ENCODE results near the gene INTS6. TPM values are rescaled to one million over a fixed set of nuclear protein-coding genes. Genes with fewer than 3 reads are reported as not detected.

The INTS6 gene
- total RNA-seq, 3 donors from 2014 or later (not counting 1 experiment from before 2014, with no cell fraction given), result 89.2 to 142 (median 110) TPM

DNA sequence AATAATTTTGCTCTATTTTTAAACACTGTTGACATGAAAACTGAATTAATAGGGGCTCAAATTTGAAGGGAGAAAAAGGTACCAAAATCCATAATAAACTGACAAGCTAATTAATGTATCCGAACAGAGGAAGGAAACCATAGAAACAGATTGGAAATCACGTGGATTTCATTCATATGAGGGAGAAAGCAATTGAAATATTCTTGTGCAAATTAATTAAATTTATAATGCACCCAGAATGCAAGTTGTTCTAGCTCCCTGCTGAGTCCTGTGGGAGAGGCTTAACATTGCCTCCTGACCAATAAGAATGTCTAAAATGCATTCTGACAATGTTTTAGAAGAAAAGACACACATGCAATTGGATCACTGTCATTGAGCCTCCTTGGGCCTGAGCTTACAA, 131.0 kb downstream of the INTS6 start:
- no CpG with 5 or more reads among the region's 2 CpGs for WGBS (ENCODE audit: insufficient coverage)
- H3K27ac ChIP-seq (ENCODE audit: low read length), result no peak overlapping the region
- DNase-seq, result no peak
- Mint-ChIP-seq H3K27me3 (ENCODE audit: low read depth in 2 of 2) (no peaks in the 10 kb centered on the region), H3K36me3 (no peaks in the 10 kb centered on the region), H3K27ac (no peak overlapping the region), H3K4me1 (no peaks in the 10 kb centered on the region), H3K9me3 (no peaks in the 10 kb centered on the region), H3K4me3 (no peak overlapping the region)
- H3K4me1 ChIP-seq (ENCODE audit: control insufficient read depth, insufficient read depth, low read length), result no peaks in the 10 kb centered on the region
- no peaks in the 10 kb centered on the region for H3K9me3 ChIP-seq (ENCODE audit: control insufficient read depth, insufficient read depth, low read length)
- no peaks in the 10 kb centered on the region for H3K36me3 ChIP-seq (ENCODE audit: control insufficient read depth, insufficient read depth, low read length)
- no peaks in the 10 kb centered on the region for H3K27me3 ChIP-seq (ENCODE audit: control insufficient read depth, insufficient read depth, low read length)
- no peak for ATAC-seq
- intact Hi-C loops (cut with micrococcal nuclease), result no loop called here
- TF ChIP-seq, protein P1, sequence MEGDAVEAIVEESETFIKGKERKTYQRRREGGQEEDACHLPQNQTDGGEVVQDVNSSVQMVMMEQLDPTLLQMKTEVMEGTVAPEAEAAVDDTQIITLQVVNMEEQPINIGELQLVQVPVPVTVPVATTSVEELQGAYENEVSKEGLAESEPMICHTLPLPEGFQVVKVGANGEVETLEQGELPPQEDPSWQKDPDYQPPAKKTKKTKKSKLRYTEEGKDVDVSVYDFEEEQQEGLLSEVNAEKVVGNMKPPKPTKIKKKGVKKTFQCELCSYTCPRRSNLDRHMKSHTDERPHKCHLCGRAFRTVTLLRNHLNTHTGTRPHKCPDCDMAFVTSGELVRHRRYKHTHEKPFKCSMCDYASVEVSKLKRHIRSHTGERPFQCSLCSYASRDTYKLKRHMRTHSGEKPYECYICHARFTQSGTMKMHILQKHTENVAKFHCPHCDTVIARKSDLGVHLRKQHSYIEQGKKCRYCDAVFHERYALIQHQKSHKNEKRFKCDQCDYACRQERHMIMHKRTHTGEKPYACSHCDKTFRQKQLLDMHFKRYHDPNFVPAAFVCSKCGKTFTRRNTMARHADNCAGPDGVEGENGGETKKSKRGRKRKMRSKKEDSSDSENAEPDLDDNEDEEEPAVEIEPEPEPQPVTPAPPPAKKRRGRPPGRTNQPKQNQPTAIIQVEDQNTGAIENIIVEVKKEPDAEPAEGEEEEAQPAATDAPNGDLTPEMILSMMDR (IDR thresholded peaks at IDR 0.05), result no peak
- no peak overlapping the region for H3K4me3 ChIP-seq (ENCODE audit: low read length)

- WGBS (ENCODE audit: insufficient coverage), result 86% methylated on average over 3 of the region's 3 CpGs
- DNase-seq (no peak), ATAC-seq (no peak)
- H3K27me3 ChIP-seq (ENCODE audit: control insufficient read depth, insufficient read depth, low read length), result no peaks in the 10 kb centered on the region
- TF ChIP-seq, protein P1 (IDR thresholded peaks at IDR 0.05), result no peak
- H3K36me3 Mint-ChIP-seq, result no peaks in the 10 kb centered on the region
- H3K27ac Mint-ChIP-seq, result no peak overlapping the region
- no peak overlapping the region for H3K27ac ChIP-seq (ENCODE audit: low read length)
- H3K4me1 Mint-ChIP-seq, result no peaks in the 10 kb centered on the region
- intact Hi-C loops (cut with micrococcal nuclease), result no loop called here
- no peaks in the 10 kb centered on the region for H3K36me3 ChIP-seq (ENCODE audit: control insufficient read depth, insufficient read depth, low read length)
- H3K4me3 Mint-ChIP-seq, result no peak overlapping the region
- no peak overlapping the region for H3K4me3 ChIP-seq (ENCODE audit: low read length)
- peaks cover 0 to 5% of the 10 kb centered on the region in 2 donors for H3K27me3 Mint-ChIP-seq (ENCODE audit: low read depth in 2 of 2)
- no peaks in the 10 kb centered on the region for H3K4me1 ChIP-seq (ENCODE audit: control insufficient read depth, insufficient read depth, low read length)
- no peaks in the 10 kb centered on the region for H3K9me3 ChIP-seq (ENCODE audit: control insufficient read depth, insufficient read depth, low read length)
- H3K9me3 Mint-ChIP-seq, result no peaks in the 10 kb centered on the region
Measured at GRCh38 chr13:51318876-51319275, 134.0 kb downstream of the INTS6 start.

- H3K4me1 ChIP-seq (ENCODE audit: control insufficient read depth, insufficient read depth, low read length), result no peaks in the 10 kb centered on the region
- H3K4me1 Mint-ChIP-seq, result no peaks in the 10 kb centered on the region
- WGBS (ENCODE audit: insufficient coverage), result 94% methylated on average over 2 of the region's 2 CpGs
Measured at GRCh38 chr13:51318015-51318414, 134.8 kb downstream of the INTS6 start.

DNA sequence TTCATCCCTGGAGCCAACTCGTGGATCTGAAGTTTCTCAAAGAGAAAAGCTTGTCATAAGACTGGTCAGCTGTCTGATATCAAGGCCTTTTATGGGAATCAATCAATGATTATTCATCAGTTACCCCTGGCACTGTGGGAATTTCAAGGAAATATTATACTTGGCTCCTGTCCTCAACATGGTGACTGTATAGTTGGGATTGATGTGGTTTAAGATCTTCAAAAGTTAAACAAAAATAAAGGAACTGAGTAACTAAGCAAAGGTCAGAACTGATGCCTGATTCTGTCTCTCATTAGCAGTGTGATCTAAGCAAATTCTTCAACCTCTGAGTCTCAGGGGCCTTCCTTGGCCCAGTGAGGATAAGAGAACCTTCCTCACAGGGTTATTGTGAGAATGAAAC, 135.6 kb downstream of the INTS6 start:
- no peak overlapping the region for H3K4me3 Mint-ChIP-seq
- DNase-seq (no peak), ATAC-seq (no peak)
- Histone ChIP-seq H3K27ac (ENCODE audit: low read length) (no peak overlapping the region), H3K27me3 (ENCODE audit: control insufficient read depth, insufficient read depth, low read length) (no peaks in the 10 kb centered on the region), H3K4me1 (ENCODE audit: control insufficient read depth, insufficient read depth, low read length) (no peaks in the 10 kb centered on the region), H3K36me3 (ENCODE audit: control insufficient read depth, insufficient read depth, low read length) (no peaks in the 10 kb centered on the region), H3K4me3 (ENCODE audit: low read length) (no peak overlapping the region), H3K9me3 (ENCODE audit: control insufficient read depth, insufficient read depth, low read length) (no peaks in the 10 kb centered on the region)
- no peaks in the 10 kb centered on the region for H3K4me1 Mint-ChIP-seq
- intact Hi-C loops (cut with micrococcal nuclease), result no loop called here
- 80% methylated on average over 1 of the region's 1 CpG for WGBS (ENCODE audit: insufficient coverage)
- no peaks in the 10 kb centered on the region for H3K36me3 Mint-ChIP-seq
- no peaks in the 10 kb centered on the region for H3K9me3 Mint-ChIP-seq
- no peak overlapping the region for H3K27ac Mint-ChIP-seq
- peaks cover 3 to 5% of the 10 kb centered on the region in 2 donors for H3K27me3 Mint-ChIP-seq (ENCODE audit: low read depth in 2 of 2)
- TF ChIP-seq, protein P1 (IDR thresholded peaks at IDR 0.05), result no peak

More at GRCh38 chr13:51318015-51318414, 134.8 kb downstream of the INTS6 start:
- H3K4me3 Mint-ChIP-seq, result no peak overlapping the region
- Histone ChIP-seq H3K4me3 (ENCODE audit: low read length) (no peak overlapping the region), H3K27ac (ENCODE audit: low read length) (no peak overlapping the region), H3K9me3 (ENCODE audit: control insufficient read depth, insufficient read depth, low read length) (no peaks in the 10 kb centered on the region), H3K27me3 (ENCODE audit: control insufficient read depth, insufficient read depth, low read length) (no peaks in the 10 kb centered on the region), H3K36me3 (ENCODE audit: control insufficient read depth, insufficient read depth, low read length) (no peaks in the 10 kb centered on the region)
- intact Hi-C loops (cut with micrococcal nuclease), result no loop called here
- ATAC-seq, result no peak
- H3K27me3 Mint-ChIP-seq (ENCODE audit: low read depth in 2 of 2), result peaks cover 0 to 5% of the 10 kb centered on the region in 2 donors
- no peak for DNase-seq
- TF ChIP-seq, protein P1 (IDR thresholded peaks at IDR 0.05), result no peak
- H3K27ac Mint-ChIP-seq, result no peak overlapping the region
- H3K36me3 Mint-ChIP-seq, result no peaks in the 10 kb centered on the region
- no peaks in the 10 kb centered on the region for H3K9me3 Mint-ChIP-seq
